RWPE2 (cell line): Measurements from ENCODE around the gene MTRFR.
A peak's percentile ranks its signal among the peaks of the same experiment; 100 is the strongest.
"Not testable (repeated sequence)": the region's sequence is repeated elsewhere in the genome, so short reads cannot be mapped to it uniquely, and the experiment has no call there.

Source experiments
- ATAC-seq: fragments of 200-7000 bp; cut with Tn5 transposase; 3 replicates; pipeline ENCODE4 v1.9.1; 2021; ENCODE audit warnings: low read depth
- DNase-seq: peaks from one replicate; pipeline ENCODE4 v3.0.0-alpha.2; 2020; ENCODE audit warnings: low spot score
- H3K27ac ChIP-seq: fragments of 450-650 bp; 2 replicates; pipeline ENCODE4 v1.5.1; 2017; ENCODE audit warnings: mild to moderate bottlenecking; ENCODE audit not compliant: poor library complexity, severe bottlenecking
- H3K27me3 ChIP-seq: fragments of 250-450 bp; sonication (Bioruptor Pico); 2 replicates; pipeline ENCODE4 v1.5.1; 2021; ENCODE audit warnings: mild to moderate bottlenecking, moderate library complexity; ENCODE audit not compliant: insufficient read depth, poor library complexity, severe bottlenecking
- H3K36me3 ChIP-seq: fragments of 250-450 bp; sonication (Bioruptor Pico); 2 replicates; pipeline ENCODE4 v1.5.1; 2020; ENCODE audit warnings: low read depth, mild to moderate bottlenecking, moderate library complexity
- H3K4me1 ChIP-seq: fragments of 250-450 bp; sonication (Bioruptor Pico); 2 replicates; pipeline ENCODE4 v1.5.1; 2021; ENCODE audit warnings: mild to moderate bottlenecking, moderate library complexity; ENCODE audit not compliant: insufficient read depth, poor library complexity, severe bottlenecking
- H3K4me3 ChIP-seq: fragments of 250-450 bp; sonication (Bioruptor Pico); 2 replicates; pipeline ENCODE4 v1.5.1; 2021; ENCODE audit warnings: mild to moderate bottlenecking, moderate library complexity; ENCODE audit not compliant: severe bottlenecking
- H3K9me3 ChIP-seq: fragments of 250-450 bp; sonication (Bioruptor Pico); 2 replicates; pipeline ENCODE4 v1.5.1; 2021; ENCODE audit warnings: mild to moderate bottlenecking, moderate library complexity; ENCODE audit not compliant: severe bottlenecking
- TF ChIP-seq, protein P1 (sequence below): fragments of 450-650 bp; IDR thresholded peaks from one replicate; pipeline ENCODE4 v1.5.1; 2017; ENCODE audit warnings: mild to moderate bottlenecking, moderate library complexity; ENCODE audit not compliant: poor library complexity, severe bottlenecking

MTRFR gene

DNA sequence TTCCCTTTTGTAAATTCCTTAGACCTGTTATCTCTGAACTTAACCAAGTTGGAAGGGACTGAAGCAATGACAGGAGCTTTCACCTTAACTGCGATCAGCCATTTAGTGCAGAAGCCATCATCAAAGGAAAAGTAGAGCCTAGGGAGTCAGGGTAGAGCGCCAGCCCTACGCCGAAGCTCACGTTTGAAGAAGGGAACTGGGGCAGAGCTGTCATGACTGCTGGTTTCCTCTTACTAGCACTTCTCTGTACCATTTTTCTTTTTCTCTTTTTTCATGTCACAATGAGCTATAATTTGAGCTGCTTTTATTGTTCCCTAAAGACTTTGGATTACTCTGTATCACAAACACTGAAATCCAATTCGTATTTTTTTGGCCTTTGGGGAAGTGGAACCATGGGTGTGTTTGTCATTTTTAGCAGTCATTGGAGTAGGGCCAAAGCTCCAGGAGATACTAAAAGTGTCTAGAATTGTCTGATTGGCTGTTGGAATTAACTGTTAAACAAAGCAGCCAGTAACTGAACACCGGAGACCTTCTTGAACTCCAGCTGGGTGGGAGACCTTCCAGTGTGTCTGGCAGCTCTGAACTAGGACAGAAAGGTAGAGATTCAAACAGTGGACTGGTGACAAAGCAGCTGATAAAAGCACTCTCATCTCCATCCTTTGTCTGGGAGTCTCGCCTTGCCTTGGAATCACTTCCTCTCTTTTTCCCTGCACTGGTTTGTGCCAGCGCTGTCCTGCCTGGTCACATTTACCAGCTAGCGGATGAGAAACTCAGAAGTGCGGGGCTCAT, 9.1 kb downstream of the MTRFR start:
- no peaks in the 10 kb centered on the region for H3K27me3 ChIP-seq
- TF ChIP-seq, protein P1, sequence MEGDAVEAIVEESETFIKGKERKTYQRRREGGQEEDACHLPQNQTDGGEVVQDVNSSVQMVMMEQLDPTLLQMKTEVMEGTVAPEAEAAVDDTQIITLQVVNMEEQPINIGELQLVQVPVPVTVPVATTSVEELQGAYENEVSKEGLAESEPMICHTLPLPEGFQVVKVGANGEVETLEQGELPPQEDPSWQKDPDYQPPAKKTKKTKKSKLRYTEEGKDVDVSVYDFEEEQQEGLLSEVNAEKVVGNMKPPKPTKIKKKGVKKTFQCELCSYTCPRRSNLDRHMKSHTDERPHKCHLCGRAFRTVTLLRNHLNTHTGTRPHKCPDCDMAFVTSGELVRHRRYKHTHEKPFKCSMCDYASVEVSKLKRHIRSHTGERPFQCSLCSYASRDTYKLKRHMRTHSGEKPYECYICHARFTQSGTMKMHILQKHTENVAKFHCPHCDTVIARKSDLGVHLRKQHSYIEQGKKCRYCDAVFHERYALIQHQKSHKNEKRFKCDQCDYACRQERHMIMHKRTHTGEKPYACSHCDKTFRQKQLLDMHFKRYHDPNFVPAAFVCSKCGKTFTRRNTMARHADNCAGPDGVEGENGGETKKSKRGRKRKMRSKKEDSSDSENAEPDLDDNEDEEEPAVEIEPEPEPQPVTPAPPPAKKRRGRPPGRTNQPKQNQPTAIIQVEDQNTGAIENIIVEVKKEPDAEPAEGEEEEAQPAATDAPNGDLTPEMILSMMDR: no peak
- no peaks in the 10 kb centered on the region for H3K9me3 ChIP-seq
- peaks cover 5% of the 10 kb centered on the region for H3K4me1 ChIP-seq
- peaks cover 30% of the 10 kb centered on the region for H3K36me3 ChIP-seq
- no peak for ATAC-seq
- no peak overlapping the region for H3K27ac ChIP-seq
- DNase-seq: no peak
- H3K4me3 ChIP-seq: no peak overlapping the region

DNA sequence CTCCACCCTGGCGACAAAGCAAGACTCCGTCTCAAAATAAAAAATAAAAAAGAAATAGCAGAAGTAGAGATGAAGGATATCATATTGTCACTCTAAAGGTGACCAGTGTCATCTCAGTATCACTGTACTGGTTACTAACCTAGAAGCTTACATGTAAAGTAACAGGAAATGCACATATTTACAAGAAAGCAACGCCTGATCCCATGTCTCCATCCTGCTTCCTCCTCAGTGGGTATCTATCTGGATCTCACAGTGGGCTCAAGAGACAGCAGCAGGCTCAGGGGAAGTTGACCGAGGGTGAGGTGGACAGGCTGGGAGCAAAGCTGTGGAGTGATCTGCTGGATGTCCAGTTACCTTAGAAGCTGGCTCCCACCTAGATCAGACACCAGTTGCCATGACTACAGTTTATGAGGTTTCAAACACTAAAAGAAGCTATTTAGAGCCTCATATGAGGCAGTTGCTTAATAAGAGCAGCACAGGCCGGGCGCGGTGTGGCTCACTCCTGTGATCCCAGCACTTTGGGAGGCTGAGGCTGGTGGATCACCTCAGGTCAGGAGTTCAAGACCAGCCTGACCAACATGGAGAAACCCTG, 10.5 kb downstream of the MTRFR start:
- DNase-seq (no peak), ATAC-seq (no peak)
- Histone ChIP-seq H3K4me3 (no peak overlapping the region), H3K9me3 (peaks cover 6% of the 10 kb centered on the region), H3K36me3 (peaks cover 34% of the 10 kb centered on the region), H3K4me1 (peaks cover 4% of the 10 kb centered on the region), H3K27me3 (no peaks in the 10 kb centered on the region), H3K27ac (no peak overlapping the region)
- TF ChIP-seq, protein P1: no peak

DNA sequence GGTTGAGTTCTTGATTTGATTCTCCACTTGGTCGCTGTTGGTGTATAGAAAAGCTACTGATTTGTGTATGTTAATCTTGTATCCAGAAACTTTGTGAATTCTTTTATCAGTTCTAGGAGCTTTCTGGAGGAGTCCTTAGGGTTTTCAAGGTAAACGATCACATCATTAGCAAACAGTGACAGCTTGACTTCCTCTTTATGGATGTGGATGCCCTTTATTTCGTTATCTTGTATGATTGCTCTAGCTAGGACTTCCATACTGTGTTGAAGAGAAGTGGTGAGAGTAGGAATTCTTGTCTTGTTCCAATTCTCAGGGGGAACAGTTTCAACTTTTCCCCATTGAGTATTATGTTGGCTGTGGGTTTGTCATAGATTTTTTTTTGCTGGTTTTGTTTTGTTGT, 12.4 kb downstream of the MTRFR start:
- no peak for ATAC-seq
- Histone ChIP-seq H3K4me3 (no peak overlapping the region), H3K36me3 (peaks cover 32% of the 10 kb centered on the region), H3K4me1 (peaks cover 6% of the 10 kb centered on the region), H3K27ac (no peak overlapping the region), H3K9me3 (peaks cover 6% of the 10 kb centered on the region), H3K27me3 (no peaks in the 10 kb centered on the region)
- TF ChIP-seq, protein P1: no peak
- no peak for DNase-seq

DNA sequence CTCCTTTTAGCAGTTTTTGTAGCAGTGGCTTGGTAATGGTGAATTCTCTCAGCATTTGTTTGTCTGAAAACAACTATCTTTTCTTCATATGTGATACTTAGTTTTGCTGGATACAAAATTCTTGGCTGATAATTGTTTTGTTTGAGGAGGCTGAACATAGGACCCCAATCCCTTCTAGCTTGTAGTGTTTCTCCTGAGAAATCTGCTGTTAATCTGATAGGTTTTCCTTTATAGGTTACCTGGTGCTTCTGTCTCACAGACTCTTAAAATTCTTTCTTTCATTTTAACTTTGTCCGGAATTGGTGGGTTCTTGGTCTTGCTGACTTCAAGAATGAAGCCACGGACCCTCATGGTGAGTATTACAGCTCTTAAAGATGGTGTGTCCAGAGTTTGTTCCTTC, 14.9 kb downstream of the MTRFR start:
- H3K9me3 ChIP-seq, H3K27me3 ChIP-seq, ATAC-seq, H3K4me3 ChIP-seq, DNase-seq, H3K27ac ChIP-seq: not testable (repeated sequence)
- Histone ChIP-seq H3K4me1 (peaks cover 15% of the 10 kb centered on the region), H3K36me3 (peaks cover 25% of the 10 kb centered on the region)

DNA sequence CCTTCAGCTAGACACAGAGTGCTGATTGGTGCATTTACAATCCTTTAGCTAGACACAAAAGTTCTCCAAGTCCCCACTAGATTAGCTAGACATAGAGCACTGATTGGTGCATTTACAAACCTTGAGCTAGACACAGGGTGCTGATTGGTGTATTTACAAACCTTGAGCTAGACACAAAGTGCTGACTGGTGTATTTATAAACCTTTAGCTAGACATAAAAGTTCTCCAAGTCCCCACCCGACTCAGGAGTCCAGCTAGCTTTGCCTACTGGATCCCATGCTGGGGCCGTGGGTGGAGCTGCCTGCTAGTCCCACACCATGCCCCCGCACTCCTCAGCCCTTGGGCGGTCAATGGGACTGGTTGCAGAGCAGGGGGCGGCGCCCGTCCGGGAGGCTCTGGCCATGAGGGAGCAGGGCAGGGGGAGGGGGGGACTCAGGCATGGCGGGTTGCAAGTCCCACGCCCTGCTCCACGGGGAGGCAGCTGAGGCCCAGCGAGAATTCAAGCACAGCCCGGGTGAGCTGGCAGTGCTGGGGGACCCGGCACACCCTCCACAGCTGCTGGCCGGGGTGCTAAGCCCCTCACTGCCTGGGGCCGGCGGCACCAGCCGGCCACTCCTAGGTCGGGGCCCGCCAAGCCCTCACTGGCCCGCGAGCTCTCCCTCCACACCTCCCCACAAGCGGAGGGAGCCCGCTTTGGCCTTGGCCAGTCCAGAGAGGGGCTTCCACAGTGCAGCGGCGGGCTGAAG, 15.9 kb downstream of the MTRFR start:
- Histone ChIP-seq H3K27ac (peak overlapping the region; percentile 89), H3K36me3 (peaks cover 32% of the 10 kb centered on the region), H3K4me1 (peaks cover 15% of the 10 kb centered on the region)
- not testable (repeated sequence) for H3K27me3 ChIP-seq, DNase-seq, H3K9me3 ChIP-seq, ATAC-seq, H3K4me3 ChIP-seq
